Kidney (tissue), 14 donors: ENCODE measurements around the gene CKAP2L. TPM values are rescaled to one million over a fixed set of nuclear protein-coding genes. Genes with fewer than 3 reads are reported as not detected.

Experiments
- DNase-seq, 5 donors: peaks; one replicate each; pipeline ENCODE4 v3.0.0-alpha.2; 2013 to 2020
- FAIRE-seq: peaks from 2 replicates; lab custom pipeline; 2012; peaks lifted over from hg19 to GRCh38; lab: Jason Lieb, UNC
- H3K27ac ChIP-seq, 2 donors: one replicate each; pipeline ENCODE4 v1.7.0; 2013; ENCODE audit warnings: low read depth in 2 of 2, low read length in 2 of 2, inconsistent platforms in 1 of 2
- H3K27me3 ChIP-seq: one replicate; pipeline ENCODE4 v1.7.1; 2013; ENCODE audit warnings: low read length, inconsistent platforms; ENCODE audit not compliant: control insufficient read depth, insufficient read depth
- H3K36me3 ChIP-seq, 3 donors: one replicate each; pipeline versions ENCODE4 v1.7.0 to v1.7.1; 2013; ENCODE audit warnings: low read length in 3 of 3, control low read depth in 1 of 3, inconsistent platforms in 1 of 3; ENCODE audit not compliant: insufficient read depth in 3 of 3, control insufficient read depth in 2 of 3
- H3K4me1 ChIP-seq, 3 donors: one replicate each; pipeline versions ENCODE4 v1.7.0 to v1.7.1; 2013; ENCODE audit warnings: low read length in 3 of 3, inconsistent platforms in 1 of 3, low read depth in 1 of 3; ENCODE audit not compliant: control insufficient read depth in 2 of 3, insufficient read depth in 2 of 3
- H3K4me3 ChIP-seq, 3 donors: one replicate each; pipeline versions ENCODE4 v1.7.0 to v1.8.1; 2013; ENCODE audit warnings: low read length in 3 of 3, control low read depth in 1 of 3, inconsistent platforms in 1 of 3
- H3K9ac ChIP-seq, 3 donors: one replicate each; pipeline versions ENCODE4 v1.7.0 to v1.7.1; 2013; ENCODE audit warnings: low read length in 3 of 3, control low read depth in 1 of 3, inconsistent platforms in 1 of 3
- H3K9me3 ChIP-seq, 3 donors: one replicate each; pipeline versions ENCODE4 v1.7.0 to v1.7.1; 2013; ENCODE audit warnings: low read length in 3 of 3, control low read depth in 1 of 3, inconsistent platforms in 1 of 3; ENCODE audit not compliant: control insufficient read depth in 2 of 3, insufficient read depth in 1 of 3
- intact Hi-C: fragments of 100-400 bp; cut with DNase I; formaldehyde crosslinking; loops from one replicate; pipeline ENCODE4 v1.11.1; 2022
- polyA plus RNA-seq: library from polyadenylated mRNA; stranded (reverse); fragments of 350-450 nt; fragmentation: Illumina TruSeq; extraction: RNeasy Lipid Tissue Mini Kit (QIAGEN cat#74804); gene quantifications from one replicate; pipeline ENCODE4 v1.2.3, GENCODE V29; 2014; ENCODE audit warnings: low read depth, low replicate concordance; ENCODE audit not compliant: insufficient read depth
- total RNA-seq: library from RNA; stranded (reverse); fragmentation: NEBNext Ultra II Directional; extraction: Animal tissue kit (Norgen Biotek cat#: 25700); gene quantifications from one replicate; pipeline ENCODE4 v1.2.1, GENCODE V29; 2021
- TF ChIP-seq, protein P1 (sequence below): IDR thresholded peaks from 3 replicates; pipeline ENCODE4 v1.5.1; 2012; ENCODE audit warnings: mild to moderate bottlenecking, moderate library complexity, borderline replicate concordance; ENCODE audit not compliant: insufficient read depth; ENCODE audit errors: extremely low read depth
- donor health status: control.
- donor health status: control.
- donor health status: control.
- donor health status: control.
- donor health status: control.
- donor health status: DM: yes; HTN: yes; CAD: no.
- donor health status: Normal renal cell carcinoma (clear cell type).

The CKAP2L gene
- total and polyA plus RNA-seq, 2 donors from 2014 or later: 0.88 TPM; not detected in 1

DNA sequence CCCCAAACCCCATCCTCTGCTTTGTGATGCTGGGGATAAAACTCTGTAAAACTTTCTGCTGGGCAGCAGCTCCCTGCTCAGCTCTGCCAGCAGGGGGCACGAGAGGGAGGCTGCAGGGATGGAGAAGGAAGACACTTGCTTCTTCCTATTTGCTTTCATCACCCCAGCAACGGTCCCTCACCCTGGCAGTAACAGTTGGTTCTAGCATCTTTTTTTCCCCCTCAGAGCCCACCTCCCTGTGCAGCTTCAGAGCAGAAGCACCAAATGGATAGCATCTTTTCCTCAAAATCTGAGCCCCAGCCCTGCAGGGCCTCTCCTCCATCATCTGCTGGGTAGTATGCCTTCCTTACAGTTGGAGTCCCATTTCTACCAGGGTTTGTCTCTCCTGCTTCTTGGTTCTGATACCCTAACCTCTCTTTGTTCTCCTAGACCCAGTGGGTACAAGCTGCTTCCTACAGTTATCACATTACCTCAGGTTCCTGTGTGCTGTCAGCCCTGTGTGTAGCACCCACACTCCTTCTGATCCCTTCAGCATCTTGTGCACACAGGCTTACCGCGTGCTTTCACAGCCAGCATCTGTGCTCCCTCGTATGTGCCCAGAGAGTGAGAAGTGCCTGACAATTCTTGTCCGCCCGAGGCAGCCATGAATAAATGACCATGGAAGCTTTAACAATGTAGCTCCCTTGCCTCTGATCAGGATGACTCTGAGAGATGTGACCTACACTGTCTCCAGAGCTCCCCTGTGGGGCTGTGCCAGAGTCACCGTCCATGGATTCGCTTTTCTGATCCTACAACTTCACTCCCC is 14.5 kb downstream of the CKAP2L start:
- H3K36me3 ChIP-seq: no peaks in the 10 kb centered on the region
- H3K9me3 ChIP-seq: no peaks in the 10 kb centered on the region
- H3K9ac ChIP-seq: no peak overlapping the region
- H3K4me1 ChIP-seq: peaks cover 0 to 3% (median 0%) of the 10 kb centered on the region in 3 donors
- H3K27ac ChIP-seq: no peak overlapping the region
- no peak overlapping the region for H3K4me3 ChIP-seq
- intact Hi-C loops: loop anchor here (10.0 kb wide), 1 partner anchor 195 kb away; no protein-coding TSS in a partner anchor
- no peaks in the 10 kb centered on the region for H3K27me3 ChIP-seq
- peak; percentile 75 to 87 (median 81) for DNase-seq
- no peak for FAIRE-seq
- TF ChIP-seq, protein P1, sequence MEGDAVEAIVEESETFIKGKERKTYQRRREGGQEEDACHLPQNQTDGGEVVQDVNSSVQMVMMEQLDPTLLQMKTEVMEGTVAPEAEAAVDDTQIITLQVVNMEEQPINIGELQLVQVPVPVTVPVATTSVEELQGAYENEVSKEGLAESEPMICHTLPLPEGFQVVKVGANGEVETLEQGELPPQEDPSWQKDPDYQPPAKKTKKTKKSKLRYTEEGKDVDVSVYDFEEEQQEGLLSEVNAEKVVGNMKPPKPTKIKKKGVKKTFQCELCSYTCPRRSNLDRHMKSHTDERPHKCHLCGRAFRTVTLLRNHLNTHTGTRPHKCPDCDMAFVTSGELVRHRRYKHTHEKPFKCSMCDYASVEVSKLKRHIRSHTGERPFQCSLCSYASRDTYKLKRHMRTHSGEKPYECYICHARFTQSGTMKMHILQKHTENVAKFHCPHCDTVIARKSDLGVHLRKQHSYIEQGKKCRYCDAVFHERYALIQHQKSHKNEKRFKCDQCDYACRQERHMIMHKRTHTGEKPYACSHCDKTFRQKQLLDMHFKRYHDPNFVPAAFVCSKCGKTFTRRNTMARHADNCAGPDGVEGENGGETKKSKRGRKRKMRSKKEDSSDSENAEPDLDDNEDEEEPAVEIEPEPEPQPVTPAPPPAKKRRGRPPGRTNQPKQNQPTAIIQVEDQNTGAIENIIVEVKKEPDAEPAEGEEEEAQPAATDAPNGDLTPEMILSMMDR: peak; percentile 86

DNA sequence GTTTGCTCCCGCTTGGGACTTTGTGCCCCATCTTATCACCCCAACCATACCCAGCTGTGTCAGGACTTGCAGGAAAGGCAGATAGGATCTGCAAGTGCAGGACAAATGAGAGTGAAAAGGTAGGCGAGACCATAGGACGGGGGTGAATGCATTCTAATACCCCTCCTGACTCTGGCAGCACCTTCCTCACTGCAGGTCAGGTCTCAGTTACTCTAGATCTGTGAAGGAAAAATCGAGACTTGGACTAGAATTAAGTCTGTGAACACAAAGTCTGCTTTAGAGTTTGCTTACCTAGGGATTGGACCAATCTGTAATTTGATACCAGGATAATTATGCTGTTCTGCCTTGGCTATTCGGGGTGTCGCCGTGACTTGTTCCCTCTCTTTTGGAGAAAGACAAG is 23.9 kb downstream of the CKAP2L start:
- no peak overlapping the region for H3K4me3 ChIP-seq
- DNase-seq (no peak), FAIRE-seq (no peak)
- H3K4me1 ChIP-seq: no peaks in the 10 kb centered on the region
- TF ChIP-seq, protein P1: no peak
- H3K9ac ChIP-seq: no peak overlapping the region
- H3K27ac ChIP-seq: no peak overlapping the region
- H3K9me3 ChIP-seq: no peaks in the 10 kb centered on the region
- intact Hi-C loops: loop anchor here (10.0 kb wide), 1 partner anchor 204 kb away; no protein-coding TSS in a partner anchor
- H3K36me3 ChIP-seq: no peaks in the 10 kb centered on the region
- H3K27me3 ChIP-seq: no peaks in the 10 kb centered on the region

DNA sequence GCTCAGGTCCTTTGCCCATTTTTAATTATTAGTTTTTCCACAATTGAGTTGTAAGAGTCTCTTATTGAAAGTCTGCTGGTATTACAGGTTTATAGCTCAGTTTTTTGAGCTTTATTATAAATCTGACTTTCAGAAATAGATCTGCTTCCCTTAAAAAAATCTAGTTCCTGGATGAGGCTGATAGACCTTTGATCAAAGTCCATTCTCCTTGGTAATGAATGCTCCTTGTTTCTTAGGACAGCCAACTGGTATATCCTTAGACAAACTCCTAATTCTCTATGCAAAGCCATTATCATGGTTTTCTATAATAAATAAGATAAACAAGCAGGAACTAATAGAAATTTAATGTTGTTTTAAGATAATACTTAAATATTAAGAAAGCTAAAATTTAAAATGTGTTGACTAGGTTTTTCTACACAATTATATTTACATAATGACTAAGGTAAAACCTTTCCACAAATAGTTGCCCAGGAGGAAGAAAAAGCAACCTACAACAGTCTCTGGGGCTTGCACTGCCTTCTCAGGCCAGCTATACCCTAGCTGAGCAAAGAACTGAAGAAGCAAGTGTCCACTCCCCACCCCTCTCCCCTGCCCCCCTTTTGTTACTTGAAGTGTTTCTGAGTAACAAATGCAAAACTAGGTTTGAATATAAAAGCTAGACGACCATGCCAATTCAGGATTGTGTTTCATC is 26.7 kb downstream of the CKAP2L start:
- intact Hi-C loops: no loop called here
- no peak overlapping the region for H3K9ac ChIP-seq
- peaks cover 0 to 4% (median 0%) of the 10 kb centered on the region in 3 donors for H3K4me1 ChIP-seq
- H3K4me3 ChIP-seq: no peak overlapping the region
- no peaks in the 10 kb centered on the region for H3K9me3 ChIP-seq
- FAIRE-seq (no peak), DNase-seq (no peak)
- no peaks in the 10 kb centered on the region for H3K27me3 ChIP-seq
- H3K36me3 ChIP-seq: no peaks in the 10 kb centered on the region
- no peak overlapping the region for H3K27ac ChIP-seq
- TF ChIP-seq, protein P1: no peak
